Tibial nerve (tissue), 4 donors: ENCODE results near the gene WNT16.

Experiments used
- CTCF ChIP-seq, 5 experiments: fragments of 200-600 bp in 3 of 5; fragments of 450-650 bp in 2 of 5; sonication (generic) in 3 of 5; IDR thresholded peaks; one replicate each; pipeline ENCODE4 v1.5.1; 2016 to 2019; ENCODE audit warnings: antibody characterized with exemption in 5 of 5, mild to moderate bottlenecking in 3 of 5, moderate library complexity in 2 of 5
- EP300 ChIP-seq, 2 donors: sonication (generic); formaldehyde crosslinking; IDR thresholded peaks; one replicate each; pipeline ENCODE4 v1.6.1; 2017; ENCODE audit warnings: antibody characterized with exemption in 2 of 2, mild to moderate bottlenecking in 1 of 2

DNA sequence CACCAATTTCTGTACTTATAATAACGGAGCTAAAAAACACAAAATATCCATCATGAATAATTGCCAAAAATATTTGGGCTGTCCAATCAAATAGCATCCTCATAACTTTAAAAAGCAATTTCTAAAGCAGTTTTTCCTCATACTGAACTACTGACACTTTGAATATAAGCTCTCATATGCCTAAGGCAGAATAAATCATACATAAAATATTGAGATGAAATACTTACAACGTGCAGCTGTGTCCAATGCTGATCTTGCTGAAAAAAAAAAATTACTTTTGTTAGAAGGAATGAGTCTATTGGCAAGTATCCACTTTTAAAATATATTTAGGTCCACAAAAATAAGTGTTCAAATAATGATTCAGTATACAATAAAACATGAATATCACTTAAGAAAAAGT, 43.1 kb downstream of the WNT16 start:
- no peak for TF ChIP-seq CTCF (IDR thresholded peaks at IDR 0.05)
- TF ChIP-seq EP300 (IDR thresholded peaks at IDR 0.05): no peak
